ENCODE data around the gene HSPA13. TPM values are rescaled to one million over a fixed set of nuclear protein-coding genes. Genes with fewer than 3 reads are reported as not detected.

The HSPA13 gene
- total and polyA plus RNA-seq, 2 experiments from 2014 or later, result 51.6 to 76.2 TPM

DNA sequence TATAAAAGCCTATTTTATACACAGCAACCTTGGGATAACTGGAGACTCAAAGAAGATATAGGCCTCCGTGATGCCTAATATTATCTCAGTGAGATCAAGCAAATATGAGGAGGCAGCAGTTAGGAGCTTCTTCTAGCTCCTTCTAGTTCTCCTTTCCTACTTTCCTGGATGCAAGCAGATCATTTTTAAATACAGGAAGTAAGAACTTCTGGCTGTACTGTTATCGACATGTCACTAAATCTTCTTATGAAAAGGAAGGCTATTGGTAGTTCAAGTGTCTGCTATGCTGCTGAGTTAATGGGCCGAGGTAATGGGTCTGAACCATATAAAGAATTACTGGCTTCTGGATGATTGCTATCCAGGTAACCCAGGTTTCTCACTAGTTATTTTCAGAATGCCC is 15.9 kb downstream of the HSPA13 start:
- no peaks in the 10 kb centered on the region for H3K79me2 ChIP-seq (ENCODE audit: insufficient read depth)
- no peaks in the 10 kb centered on the region for H3K9me3 ChIP-seq (ENCODE audit: low read depth)
- no peak overlapping the region for H2AFZ ChIP-seq
- WGBS, 2 experiments (ENCODE audit: low coverage in 1 of 2, low lambda C conversion rate in 2 of 2, missing lambda C conversion rate in 2 of 2), result 93 to 100% methylated on average over 3 of the region's 3 CpGs
- no peaks in the 10 kb centered on the region for H3K27me3 ChIP-seq (replicated peaks; ENCODE audit: insufficient read depth)
- H4K20me1 ChIP-seq (ENCODE audit: insufficient read depth), result no peaks in the 10 kb centered on the region
- DNase-seq, result no peak
- no peak overlapping the region for H3K4me3 ChIP-seq
- H3K4me1 ChIP-seq (ENCODE audit: insufficient read depth), result no peaks in the 10 kb centered on the region
- in situ Hi-C loops (cut with MboI), result no loop called here
- no peak for TF ChIP-seq EZH2phosphoT487 (IDR thresholded peaks at IDR 0.05; ENCODE audit: insufficient read depth, low read depth)
- no peak for TF ChIP-seq EZH2 (IDR thresholded peaks at IDR 0.05; ENCODE audit: insufficient read depth, poor library complexity, severe bottlenecking)
- no peaks in the 10 kb centered on the region for H3K9me2 ChIP-seq (ENCODE audit: insufficient read depth)
- H3K9ac ChIP-seq, result no peak overlapping the region
- no peak overlapping the region for H3K4me2 ChIP-seq (ENCODE audit: unreplicated experiment)
- peaks cover 7% of the 10 kb centered on the region; the same call in 1 of the 2 replicates for H3F3A ChIP-seq (ENCODE audit: insufficient read depth)
- no peak overlapping the region for H3K27ac ChIP-seq
- H3K36me3 ChIP-seq (ENCODE audit: low read depth), result no peaks in the 10 kb centered on the region

DNA sequence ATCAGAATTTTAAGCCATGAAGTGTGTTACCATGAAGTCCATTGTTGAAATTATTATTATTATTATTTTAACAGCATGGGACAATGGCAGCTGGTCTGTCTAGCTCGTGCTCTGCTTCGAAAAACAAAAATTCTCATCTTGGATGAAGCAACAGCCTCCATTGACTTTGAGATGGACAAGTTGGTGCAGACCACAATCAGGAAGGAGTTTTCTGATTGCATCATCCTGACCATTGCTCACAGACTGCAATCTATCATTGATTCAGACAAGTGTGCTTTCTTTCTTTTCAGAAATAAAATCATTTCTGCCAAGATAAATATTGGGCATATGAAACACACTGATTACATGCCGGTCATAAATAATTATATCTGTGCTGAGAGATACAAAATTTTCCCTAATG is 21.0 kb downstream of the HSPA13 start:
- H3K79me2 ChIP-seq (ENCODE audit: insufficient read depth), result no peaks in the 10 kb centered on the region
- no peaks in the 10 kb centered on the region for H4K20me1 ChIP-seq (ENCODE audit: insufficient read depth)
- H3K27ac ChIP-seq, result no peak overlapping the region
- WGBS, 2 experiments (ENCODE audit: low coverage in 1 of 2, low lambda C conversion rate in 2 of 2, missing lambda C conversion rate in 2 of 2), result 64 to 76% methylated on average over 3 of the region's 3 CpGs
- no peaks in the 10 kb centered on the region for H3K27me3 ChIP-seq (replicated peaks; ENCODE audit: insufficient read depth)
- DNase-seq, result no peak
- no peaks in the 10 kb centered on the region for H3K9me3 ChIP-seq (ENCODE audit: low read depth)
- H3K4me1 ChIP-seq (ENCODE audit: insufficient read depth), result no peaks in the 10 kb centered on the region
- H3K4me3 ChIP-seq, result no peak overlapping the region
- TF ChIP-seq EZH2 (IDR thresholded peaks at IDR 0.05; ENCODE audit: insufficient read depth, poor library complexity, severe bottlenecking) (no peak), EZH2phosphoT487 (IDR thresholded peaks at IDR 0.05; ENCODE audit: insufficient read depth, low read depth) (no peak)
- H3F3A ChIP-seq (ENCODE audit: insufficient read depth), result no peaks in the 10 kb centered on the region
- H3K9me2 ChIP-seq (ENCODE audit: insufficient read depth), result no peaks in the 10 kb centered on the region
- H3K4me2 ChIP-seq (ENCODE audit: unreplicated experiment), result no peak overlapping the region
- no peak overlapping the region for H2AFZ ChIP-seq
- no peak overlapping the region for H3K9ac ChIP-seq
- in situ Hi-C loops (cut with MboI), result no loop called here
- no peaks in the 10 kb centered on the region for H3K36me3 ChIP-seq (ENCODE audit: low read depth)

DNA sequence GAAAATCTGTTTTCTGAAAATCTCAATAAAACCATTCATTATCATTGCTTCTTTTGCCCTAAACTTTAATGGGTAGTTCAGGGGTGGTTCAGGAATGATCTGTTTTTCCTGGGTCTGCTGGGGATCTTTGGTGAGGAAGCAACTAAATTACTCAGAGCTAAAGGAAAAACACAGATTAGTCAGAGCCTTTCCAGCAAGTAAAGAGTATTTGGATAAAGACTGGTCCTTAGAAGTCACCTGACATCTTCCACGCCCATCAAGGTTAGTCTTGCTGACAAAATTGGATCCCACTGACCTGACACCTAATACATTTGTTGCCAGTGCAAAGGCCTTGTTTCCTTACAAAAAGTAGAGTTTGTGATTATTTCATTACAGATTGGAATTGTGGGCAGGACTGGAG is 24.2 kb downstream of the HSPA13 start:
- Histone ChIP-seq H3K9me3 (ENCODE audit: low read depth) (no peaks in the 10 kb centered on the region), H3K27me3 (replicated peaks; ENCODE audit: insufficient read depth) (no peaks in the 10 kb centered on the region), H3K79me2 (ENCODE audit: insufficient read depth) (no peaks in the 10 kb centered on the region), H2AFZ (no peak overlapping the region), H3K27ac (no peak overlapping the region), H3K9me2 (ENCODE audit: insufficient read depth) (no peaks in the 10 kb centered on the region), H3F3A (ENCODE audit: insufficient read depth) (no peaks in the 10 kb centered on the region), H3K9ac (no peak overlapping the region), H3K4me3 (no peak overlapping the region), H3K4me2 (ENCODE audit: unreplicated experiment) (no peak overlapping the region), H3K4me1 (ENCODE audit: insufficient read depth) (no peaks in the 10 kb centered on the region), H3K36me3 (ENCODE audit: low read depth) (no peaks in the 10 kb centered on the region), H4K20me1 (ENCODE audit: insufficient read depth) (no peaks in the 10 kb centered on the region)
- in situ Hi-C loops (cut with MboI), result no loop called here
- DNase-seq, result no peak
- TF ChIP-seq EZH2 (IDR thresholded peaks at IDR 0.05; ENCODE audit: insufficient read depth, poor library complexity, severe bottlenecking) (no peak), EZH2phosphoT487 (IDR thresholded peaks at IDR 0.05; ENCODE audit: insufficient read depth, low read depth) (no peak)
- whole genome bisulfite sequencing, 2 experiments (ENCODE audit: low coverage in 1 of 2, low lambda C conversion rate in 2 of 2, missing lambda C conversion rate in 2 of 2), result 10 to 33% methylated on average over 1 of the region's 1 CpG

DNA sequence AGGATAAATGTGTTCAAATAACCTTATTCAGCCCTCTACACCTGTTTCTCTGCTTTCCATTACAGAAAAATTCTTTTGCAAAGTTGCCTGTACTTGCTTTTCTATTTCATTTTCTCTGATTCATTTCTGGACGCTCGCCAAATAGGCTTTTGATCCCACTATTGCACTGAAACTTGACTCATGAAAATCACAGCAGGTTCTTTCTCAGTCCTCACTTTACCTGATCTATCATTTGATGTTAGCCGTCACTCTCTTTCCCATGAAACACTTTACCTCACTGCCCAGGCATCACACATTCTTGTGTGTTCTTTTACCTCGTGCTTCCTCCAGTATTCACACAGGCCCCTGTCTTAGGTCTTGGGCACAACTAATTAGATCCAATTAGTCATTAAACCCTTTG is 26.2 kb downstream of the HSPA13 start:
- Histone ChIP-seq H3K9me2 (ENCODE audit: insufficient read depth) (no peaks in the 10 kb centered on the region), H3K36me3 (ENCODE audit: low read depth) (no peaks in the 10 kb centered on the region), H4K20me1 (ENCODE audit: insufficient read depth) (no peaks in the 10 kb centered on the region), H3K9ac (no peak overlapping the region), H3K4me1 (ENCODE audit: insufficient read depth) (no peaks in the 10 kb centered on the region), H2AFZ (no peak overlapping the region), H3K79me2 (ENCODE audit: insufficient read depth) (no peaks in the 10 kb centered on the region), H3F3A (ENCODE audit: insufficient read depth) (no peaks in the 10 kb centered on the region), H3K27ac (no peak overlapping the region), H3K27me3 (replicated peaks; ENCODE audit: insufficient read depth) (no peaks in the 10 kb centered on the region), H3K4me3 (no peak overlapping the region), H3K9me3 (ENCODE audit: low read depth) (no peaks in the 10 kb centered on the region), H3K4me2 (ENCODE audit: unreplicated experiment) (no peak overlapping the region)
- in situ Hi-C loops (cut with MboI), result no loop called here
- WGBS, 2 experiments (ENCODE audit: low coverage in 1 of 2, low lambda C conversion rate in 2 of 2, missing lambda C conversion rate in 2 of 2), result 12 to 15% methylated on average over 4 of the region's 4 CpGs
- DNase-seq, result no peak
- TF ChIP-seq EZH2 (IDR thresholded peaks at IDR 0.05; ENCODE audit: insufficient read depth, poor library complexity, severe bottlenecking) (no peak), EZH2phosphoT487 (IDR thresholded peaks at IDR 0.05; ENCODE audit: insufficient read depth, low read depth) (no peak)

DNA sequence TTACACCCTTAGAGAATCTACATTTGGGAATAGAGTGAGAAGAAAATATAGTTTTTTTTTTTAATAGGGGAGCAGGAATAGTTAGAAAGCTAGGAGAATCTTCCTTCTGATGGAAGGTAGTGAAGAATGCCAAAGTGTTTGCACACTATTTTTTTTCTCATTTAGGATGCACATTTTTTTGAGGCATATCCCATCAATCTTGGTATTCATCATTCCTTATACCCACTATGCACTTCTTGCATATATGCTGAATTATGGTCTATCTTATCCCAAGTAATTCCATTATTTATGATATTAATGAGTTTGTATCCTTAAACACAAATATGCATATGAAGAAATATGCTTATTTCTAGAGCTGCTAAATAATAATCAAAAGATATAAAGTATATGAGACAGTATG is 28.4 kb downstream of the HSPA13 start:
- Histone ChIP-seq H4K20me1 (ENCODE audit: insufficient read depth) (no peaks in the 10 kb centered on the region), H3K27ac (no peak overlapping the region), H3K9me2 (ENCODE audit: insufficient read depth) (no peaks in the 10 kb centered on the region), H3K9me3 (ENCODE audit: low read depth) (no peaks in the 10 kb centered on the region), H3K36me3 (ENCODE audit: low read depth) (no peaks in the 10 kb centered on the region), H3K4me1 (ENCODE audit: insufficient read depth) (no peaks in the 10 kb centered on the region), H3K4me3 (no peak overlapping the region), H3K9ac (no peak overlapping the region), H3K27me3 (replicated peaks; ENCODE audit: insufficient read depth) (no peaks in the 10 kb centered on the region), H2AFZ (no peak overlapping the region), H3K4me2 (ENCODE audit: unreplicated experiment) (no peak overlapping the region), H3K79me2 (ENCODE audit: insufficient read depth) (no peaks in the 10 kb centered on the region), H3F3A (ENCODE audit: insufficient read depth) (no peaks in the 10 kb centered on the region)
- in situ Hi-C loops (cut with MboI), result no loop called here
- DNase-seq, result no peak
- no peak for TF ChIP-seq EZH2phosphoT487 (IDR thresholded peaks at IDR 0.05; ENCODE audit: insufficient read depth, low read depth)
- no peak for TF ChIP-seq EZH2 (IDR thresholded peaks at IDR 0.05; ENCODE audit: insufficient read depth, poor library complexity, severe bottlenecking)

Measured in GM23248 (cell line).